K562 (cell line): ENCODE measurements around the gene HIVEP1. TPM values are rescaled to one million over a fixed set of nuclear protein-coding genes. Genes with fewer than 3 reads are reported as not detected.

Experiments
- ATAC-seq: fragments of 200-7000 bp; cut with Tn5 transposase; 3 replicates; pipeline ENCODE4 v1.9.1; 2020; ENCODE audit warnings: moderate library complexity
- BruUV-seq: library from RNA; stranded (reverse); fragments of 400-500 nt; replicated peaks from 2 replicates; lab custom pipeline; 2021; lab: Mats Ljungman, UMichigan
- CTCF ChIA-PET: fragments of 300-600 bp; formaldehyde crosslinking; extraction: SDS; loops from one replicate; lab custom pipeline; 2021; ENCODE audit warnings: low intra/inter-chr PET ratio; lab: Yijun Ruan, JAX
- POLR2A ChIA-PET: fragments of 300-600, 350-650 bp; sonication (Branson Sonifier 250); formaldehyde crosslinking; extraction: SDS; loops from one replicate; lab custom pipeline; 2021; ENCODE audit warnings: antibody characterized with exemption, inconsistent platforms; lab: Yijun Ruan, JAX
- DNase-seq, 4 experiments: peaks; one replicate each; pipeline versions ENCODE4 v3.0.0 to v3.0.0-alpha.2; 2011 to 2018; ENCODE audit warnings: low spot score in 3 of 4, mixed read lengths in 3 of 4; ENCODE audit errors: extremely low read depth in 1 of 4
- FAIRE-seq: peaks from 2 replicates; lab custom pipeline; 2011; peaks lifted over from hg19 to GRCh38; lab: Jason Lieb, UNC
- H2AFZ ChIP-seq: 2 replicates; pipeline ENCODE4 v1.6.0; 2011; ENCODE audit warnings: low read depth, low read length, control low read depth, inconsistent platforms
- H3K27ac ChIP-seq: fragments of 200-600 bp; 3 replicates; pipeline ENCODE4 v1.8.0; 2011; ENCODE audit warnings: low read depth, mild to moderate bottlenecking, control low read depth, inconsistent platforms, low read length, moderate library complexity, mixed read lengths; ENCODE audit errors: extremely low read depth
- H3K27me3 ChIP-seq, 2 experiments: fragments of 300-600 bp in 1 of 2; 2 replicates in 1 of 2; 3 replicates in 1 of 2; pipeline versions ENCODE4 v1.6.0 to v1.8.0; 2011; ENCODE audit warnings: inconsistent platforms in 2 of 2, low read length in 2 of 2, mild to moderate bottlenecking in 1 of 2, mixed read lengths in 1 of 2, moderate library complexity in 1 of 2; ENCODE audit not compliant: control insufficient read depth in 2 of 2, insufficient read depth in 2 of 2
- H3K36me3 ChIP-seq: fragments of 300-600 bp; 3 replicates; pipeline ENCODE4 v1.8.0; 2011; ENCODE audit warnings: mild to moderate bottlenecking, low read length, inconsistent platforms; ENCODE audit not compliant: control insufficient read depth, insufficient read depth
- H3K4me1 ChIP-seq, 2 experiments: fragments of 200-600 bp in 1 of 2; replicated peaks in 1 of 2; 2 replicates in 1 of 2; 3 replicates in 1 of 2; pipeline versions ENCODE4 v1.5.1 to v1.8.0; 2011; ENCODE audit warnings: inconsistent platforms in 2 of 2, low read length in 2 of 2, mild to moderate bottlenecking in 1 of 2, mixed read lengths in 1 of 2, moderate library complexity in 1 of 2; ENCODE audit not compliant: control insufficient read depth in 2 of 2, insufficient read depth in 2 of 2
- H3K4me2 ChIP-seq: 2 replicates; pipeline ENCODE4 v1.6.1; 2011; ENCODE audit warnings: low read length, control low read depth, inconsistent platforms, mixed read lengths; ENCODE audit not compliant: insufficient read depth
- H3K4me3 ChIP-seq: fragments of 200-600 bp; sonication (generic), shearing (Covaris generic); 2 replicates; pipeline ENCODE4 v1.5.1; 2016; ENCODE audit warnings: control low read depth, inconsistent platforms
- H3K79me2 ChIP-seq: fragments of 200-600 bp; 3 replicates; pipeline ENCODE4 v1.8.0; 2011; ENCODE audit warnings: low read length, inconsistent platforms; ENCODE audit not compliant: control insufficient read depth, insufficient read depth
- H3K9ac ChIP-seq, 2 experiments: 2 replicates each; pipeline versions ENCODE4 v1.6.0 to v1.6.1; 2011; ENCODE audit warnings: low read depth in 2 of 2, low read length in 2 of 2, control low read depth in 1 of 2, inconsistent platforms in 1 of 2, mild to moderate bottlenecking in 1 of 2, mixed read lengths in 1 of 2; ENCODE audit not compliant: insufficient read depth in 1 of 2
- H3K9me1 ChIP-seq: one replicate; pipeline ENCODE4 v1.6.0; 2011; ENCODE audit warnings: inconsistent platforms, mild to moderate bottlenecking, low read length, moderate library complexity; ENCODE audit not compliant: control insufficient read depth, insufficient read depth
- H3K9me3 ChIP-seq: replicated peaks from 2 replicates; pipeline ENCODE4 v1.5.1; 2011; ENCODE audit warnings: low read depth, low read length, inconsistent platforms; ENCODE audit not compliant: control insufficient read depth, insufficient read depth
- H4K20me1 ChIP-seq: replicated peaks from 2 replicates; pipeline ENCODE4 v1.6.1; 2011; ENCODE audit warnings: low read length, inconsistent platforms, mixed read lengths; ENCODE audit not compliant: control insufficient read depth, insufficient read depth
- BACH1 ChIP-seq: fragments of 200-800 bp; sonication (Bioruptor generic); IDR thresholded peaks from 2 replicates; pipeline ENCODE4 v1.6.1; 2016; ENCODE audit warnings: missing genetic modification characterization, missing compliant biosample characterization
- FOSL1 ChIP-seq: fragments of 200-800 bp; sonication (Bioruptor generic); conservative IDR thresholded peaks from 2 replicates; pipeline ENCODE4 v1.6.1; 2016; ENCODE audit warnings: missing genetic modification characterization, missing compliant biosample characterization
- MLLT1 ChIP-seq, 2 experiments: fragments of 450-650 bp; IDR thresholded peaks; 2 replicates each; pipeline ENCODE4 v1.6.1; 2016
- NFIX ChIP-seq: fragments of 250-450 bp; sonication (Bioruptor Pico); IDR thresholded peaks from 2 replicates; pipeline ENCODE4 v1.4.0; 2020; ENCODE audit warnings: low read depth, mild to moderate bottlenecking, moderate library complexity
- NR4A1 ChIP-seq, 2 experiments: fragments of 250-450 bp in 1 of 2; fragments of 450-650 bp in 1 of 2; sonication (Bioruptor Pico) in 1 of 2; IDR thresholded peaks; 2 replicates each; pipeline versions ENCODE4 v1.4.0 to v1.6.1; 2016 to 2020; ENCODE audit warnings: mild to moderate bottlenecking in 2 of 2, missing compliant biosample characterization in 1 of 2, missing genetic modification characterization in 1 of 2, moderate library complexity in 1 of 2
- ZNF212 ChIP-seq: fragments of 450-650 bp; formaldehyde crosslinking; IDR thresholded peaks from 2 replicates; pipeline ENCODE4 v1.4.0; 2020; ENCODE audit warnings: mild to moderate bottlenecking
- WGBS: fragments of 100-300 bp; shearing (Covaris generic); methylation state at CpG from one replicate; pipeline ENCODE4 v1.1.6; 2016; ENCODE audit warnings: low coverage, mixed read lengths; ENCODE audit not compliant: insufficient coverage; ENCODE audit errors: missing lambda C conversion rate; 5-methylcytosine and 5-hydroxymethylcytosine counted together
- in situ Hi-C: fragments of 300-500 bp; cut with MboI; formaldehyde crosslinking; loops from 4 replicates; pipeline ENCODE4 v1.15.0; 2018; ENCODE audit warnings: inconsistent platforms, mixed read lengths
- intact Hi-C: fragments of 100-400 bp; cut with micrococcal nuclease; formaldehyde crosslinking; loops from 2 replicates; pipeline ENCODE4 v1.14.2; 2022
- polyA plus RNA-seq, 8 experiments: library from polyadenylated mRNA; depleted of rRNA in 4 of 8; stranded (reverse) in 5 of 8; unstranded in 3 of 8; fragments of >200 nt; fragmentation: Nextera tagmentation in 2 of 8; fragmentation: Illumina TruSeq in 1 of 8; extraction: Ambion mirVana in 2 of 8; extraction: Trizol in 1 of 8; gene quantifications; 2 replicates each; pipeline versions ENCODE4 v1.2.1 to v1.2.3, GENCODE V29; 2011 to 2014; ENCODE audit warnings: inconsistent platforms in 1 of 8, missing spikeins in 1 of 8
- total RNA-seq, 7 experiments: library from RNA; depleted of rRNA in 6 of 7; stranded (reverse); fragments of >200 nt in 6 of 7; fragmentation: Illumina TruSeq in 2 of 7; extraction: Trizol in 2 of 7; gene quantifications; 2 replicates each; pipeline versions ENCODE4 v1.2.1 to v1.2.3, GENCODE V29; 2011 to 2021; ENCODE audit warnings: low replicate concordance in 1 of 7
- TF ChIP-seq, protein P1 (sequence below): fragments of 150-350 bp; IDR thresholded peaks from 2 replicates; pipeline ENCODE4 v1.6.1; 2014; ENCODE audit warnings: low read depth, mild to moderate bottlenecking, low read length, borderline replicate concordance

HIVEP1 gene
- total and polyA plus RNA-seq, 9 of the 15 experiments (the other 6 are each of a cell fraction or from before 2014, with no cell fraction given), result 6.0 to 33.3 (median 21.7) TPM

DNA sequence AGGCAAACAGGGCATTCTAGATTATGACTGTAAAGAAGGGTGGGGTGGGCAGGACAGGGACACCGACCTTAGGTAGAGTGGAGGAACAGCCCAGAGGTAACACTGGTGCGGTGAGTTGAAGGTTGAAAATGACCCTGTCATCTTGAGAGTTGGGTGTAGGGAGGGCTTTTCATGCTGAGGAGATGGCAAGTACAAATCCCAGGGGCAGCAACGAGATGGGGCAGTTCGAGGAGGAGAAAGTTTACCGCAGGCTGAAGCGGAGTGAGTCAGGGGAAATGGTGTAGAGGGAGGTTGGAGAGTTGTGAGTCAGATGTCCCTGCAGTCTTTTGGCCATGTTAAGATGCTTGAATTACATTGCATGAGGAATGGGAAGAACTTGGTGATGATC, 101.1 kb downstream of the HIVEP1 start:
- in situ Hi-C loops, result no loop called here
- H3K9me1 ChIP-seq, result no peaks in the 10 kb centered on the region
- no peak overlapping the region for H3K4me3 ChIP-seq
- intact Hi-C loops, result no loop called here
- no peak for FAIRE-seq
- H3K27ac ChIP-seq, result no peak overlapping the region
- ATAC-seq, result peak; percentile 43; the same call in 2 of the 3 replicates
- peaks cover 28% of the 10 kb centered on the region for H3K79me2 ChIP-seq
- H3K9me3 ChIP-seq, result no peaks in the 10 kb centered on the region
- H3K9ac ChIP-seq, result no peak overlapping the region; a peak in 1 of 4 replicates
- no peaks in the 10 kb centered on the region for H4K20me1 ChIP-seq
- BruUV-seq, result no TSS peak
- H3K4me2 ChIP-seq, result no peak overlapping the region
- no peak for TF ChIP-seq NFIX
- TF ChIP-seq MLLT1 (IDR thresholded peaks at IDR 0.05), result 0 out of 4 replicates have a peak, but pooled peaks of 1 of the 2 experiments have one; percentile 29
- peak; percentile 39; the same call in 1 of the 2 replicates for TF ChIP-seq FOSL1 (tag)
- TF ChIP-seq, all 486 proteins: peak for 2
- peak in 1 of 4 experiments; percentile 23 for DNase-seq
- ChIA-PET POLR2A (interaction anchor here (0.7 to 0.8 kb wide), 2 partner anchors 16 to 1480 kb away, joined by 3 read pairs; no protein-coding TSS in a partner anchor), CTCF (no interaction called here)
- Histone ChIP-seq H2AFZ (no peak overlapping the region), H3K4me1 (peaks cover 0 to 10% of the 10 kb centered on the region in 2 experiments; a peak in 3 of 5 replicates), H3K36me3 (peaks cover 32% of the 10 kb centered on the region), H3K27me3 (no peaks in the 10 kb centered on the region)
- WGBS, result 78% methylated on average over 6 of the region's 6 CpGs

DNA sequence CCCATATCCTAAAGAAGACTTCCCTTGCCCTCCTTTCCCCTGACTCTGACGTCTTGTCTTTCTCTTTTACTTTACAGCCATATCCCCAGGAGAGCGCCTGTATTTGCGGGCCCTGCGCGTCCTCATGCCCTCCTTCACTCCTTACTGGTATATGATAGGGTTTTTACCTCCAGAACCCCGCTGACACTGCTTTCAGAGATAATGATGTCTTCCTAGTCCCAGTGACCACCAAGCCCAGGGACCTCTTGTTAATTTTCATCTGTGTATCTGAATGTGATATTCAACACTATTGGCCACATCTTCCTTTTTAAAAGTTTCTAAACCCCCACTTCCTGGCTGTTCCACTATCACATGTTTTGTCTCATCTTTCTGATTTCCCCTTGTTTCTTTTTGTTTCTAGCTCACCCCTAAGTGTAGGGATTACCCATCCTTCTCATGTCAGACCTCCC, 102.0 kb downstream of the HIVEP1 start:
- no peak overlapping the region for H2AFZ ChIP-seq
- H3K9ac ChIP-seq, result no peak overlapping the region
- in situ Hi-C loops, result no loop called here
- H3K79me2 ChIP-seq, result peaks cover 28% of the 10 kb centered on the region
- H3K27me3 ChIP-seq, result no peaks in the 10 kb centered on the region
- WGBS, result 84% methylated on average over 6 of the region's 6 CpGs
- H3K4me2 ChIP-seq, result no peak overlapping the region
- H3K36me3 ChIP-seq, result peaks cover 37% of the 10 kb centered on the region
- ChIA-PET POLR2A (interaction anchor here (0.6 to 0.8 kb wide), 2 partner anchors 1479 to 1566 kb away, joined by 3 read pairs; no protein-coding TSS in a partner anchor), CTCF (no interaction called here)
- peaks cover 0 to 10% of the 10 kb centered on the region in 2 experiments; a peak in 3 of 5 replicates for H3K4me1 ChIP-seq
- H3K4me3 ChIP-seq, result no peak overlapping the region
- H4K20me1 ChIP-seq, result no peaks in the 10 kb centered on the region
- no peaks in the 10 kb centered on the region for H3K9me1 ChIP-seq
- no peak for FAIRE-seq
- ATAC-seq, result no peak
- BruUV-seq, result no TSS peak
- intact Hi-C loops, result no loop called here
- no peaks in the 10 kb centered on the region for H3K9me3 ChIP-seq
- DNase-seq, result no peak
- H3K27ac ChIP-seq, result no peak overlapping the region
- TF ChIP-seq NR4A1 (CRISPR knock-in tag; IDR thresholded peaks at IDR 0.05) (no peak), NR4A1 (tag; IDR thresholded peaks at IDR 0.05) (no peak), BACH1 (tag) (no peak), ZNF212 (CRISPR knock-in tag) (no peak)
- TF ChIP-seq, protein P1, sequence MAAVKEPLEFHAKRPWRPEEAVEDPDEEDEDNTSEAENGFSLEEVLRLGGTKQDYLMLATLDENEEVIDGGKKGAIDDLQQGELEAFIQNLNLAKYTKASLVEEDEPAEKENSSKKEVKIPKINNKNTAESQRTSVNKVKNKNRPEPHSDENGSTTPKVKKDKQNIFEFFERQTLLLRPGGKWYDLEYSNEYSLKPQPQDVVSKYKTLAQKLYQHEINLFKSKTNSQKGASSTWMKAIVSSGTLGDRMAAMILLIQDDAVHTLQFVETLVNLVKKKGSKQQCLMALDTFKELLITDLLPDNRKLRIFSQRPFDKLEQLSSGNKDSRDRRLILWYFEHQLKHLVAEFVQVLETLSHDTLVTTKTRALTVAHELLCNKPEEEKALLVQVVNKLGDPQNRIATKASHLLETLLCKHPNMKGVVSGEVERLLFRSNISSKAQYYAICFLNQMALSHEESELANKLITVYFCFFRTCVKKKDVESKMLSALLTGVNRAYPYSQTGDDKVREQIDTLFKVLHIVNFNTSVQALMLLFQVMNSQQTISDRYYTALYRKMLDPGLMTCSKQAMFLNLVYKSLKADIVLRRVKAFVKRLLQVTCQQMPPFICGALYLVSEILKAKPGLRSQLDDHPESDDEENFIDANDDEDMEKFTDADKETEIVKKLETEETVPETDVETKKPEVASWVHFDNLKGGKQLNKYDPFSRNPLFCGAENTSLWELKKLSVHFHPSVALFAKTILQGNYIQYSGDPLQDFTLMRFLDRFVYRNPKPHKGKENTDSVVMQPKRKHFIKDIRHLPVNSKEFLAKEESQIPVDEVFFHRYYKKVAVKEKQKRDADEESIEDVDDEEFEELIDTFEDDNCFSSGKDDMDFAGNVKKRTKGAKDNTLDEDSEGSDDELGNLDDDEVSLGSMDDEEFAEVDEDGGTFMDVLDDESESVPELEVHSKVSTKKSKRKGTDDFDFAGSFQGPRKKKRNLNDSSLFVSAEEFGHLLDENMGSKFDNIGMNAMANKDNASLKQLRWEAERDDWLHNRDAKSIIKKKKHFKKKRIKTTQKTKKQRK, result no peak
